HepG2 (cell line): ENCODE measurements around the gene SLC25A19. TPM values are rescaled to one million over a fixed set of nuclear protein-coding genes. Genes with fewer than 3 reads are reported as not detected.
"Not testable (repeated sequence)": the region's sequence is repeated elsewhere in the genome, so short reads cannot be mapped to it uniquely, and the experiment has no call there.

Experiments used
- ATAC-seq: fragments of 200-7000 bp; cut with Tn5 transposase; 3 replicates; pipeline ENCODE4 v1.9.1; 2020; ENCODE audit warnings: mild to moderate bottlenecking, moderate library complexity
- BruUV-seq: library from RNA; stranded (reverse); fragments of 400-500 nt; replicated peaks from 2 replicates; lab custom pipeline; 2021; lab: Mats Ljungman, UMichigan
- CTCF ChIA-PET: fragments of 300-600 bp; formaldehyde crosslinking; extraction: SDS; loops from one replicate; lab custom pipeline; 2021; ENCODE audit warnings: low total read pairs, inconsistent platforms, low intra/inter-chr PET ratio; lab: Yijun Ruan, JAX
- POLR2A ChIA-PET: fragments of 350-600 bp; sonication (Branson Sonifier 250); formaldehyde crosslinking; loops from one replicate; lab custom pipeline; 2020; ENCODE audit warnings: antibody characterized with exemption, inconsistent platforms; lab: Yijun Ruan, JAX
- DNase-seq: peaks from one replicate; pipeline ENCODE4 v3.0.0-alpha.2; 2015; ENCODE audit warnings: low spot score
- FAIRE-seq: peaks from 3 replicates; lab custom pipeline; 2011; peaks lifted over from hg19 to GRCh38; lab: Jason Lieb, UNC
- H2AFZ ChIP-seq: one replicate; pipeline ENCODE4 v1.6.1; 2011; ENCODE audit warnings: low read length, inconsistent platforms
- H3K27ac ChIP-seq: fragments of 300-600 bp; 3 replicates; pipeline ENCODE4 v1.8.0; 2011; ENCODE audit warnings: mixed run types, mild to moderate bottlenecking, mixed read lengths, low read length, inconsistent platforms; ENCODE audit not compliant: insufficient read depth; ENCODE audit errors: extremely low read length
- H3K27me3 ChIP-seq, 2 experiments: fragments of 200-600 bp in 1 of 2; 2 replicates in 1 of 2; 3 replicates in 1 of 2; pipeline versions ENCODE4 v1.6.0 to v1.8.0; 2011; ENCODE audit warnings: low read length in 2 of 2, mild to moderate bottlenecking in 2 of 2, moderate library complexity in 2 of 2, inconsistent platforms in 1 of 2; ENCODE audit not compliant: insufficient read depth in 2 of 2, control insufficient read depth in 1 of 2
- H3K36me3 ChIP-seq, 2 experiments: fragments of 200-600 bp in 1 of 2; replicated peaks in 1 of 2; 2 replicates in 1 of 2; 3 replicates in 1 of 2; pipeline versions ENCODE4 v1.5.1 to v1.8.0; 2011; ENCODE audit warnings: low read length in 2 of 2, inconsistent platforms in 1 of 2; ENCODE audit not compliant: insufficient read depth in 2 of 2, control insufficient read depth in 1 of 2
- H3K4me1 ChIP-seq: 2 replicates; pipeline ENCODE4 v1.5.1; 2012; ENCODE audit warnings: low read length, inconsistent platforms; ENCODE audit not compliant: insufficient read depth
- H3K4me2 ChIP-seq: 2 replicates; pipeline ENCODE4 v1.6.0; 2011; ENCODE audit warnings: low read depth, low read length, inconsistent platforms
- H3K4me3 ChIP-seq, 3 experiments: fragments of 200-600 bp in 1 of 3; sonication (generic), shearing (Covaris generic) in 1 of 3; replicated peaks in 1 of 3; 2 replicates each; pipeline ENCODE4 v1.5.1; 2011 to 2016; ENCODE audit warnings: low read length in 3 of 3, inconsistent platforms in 2 of 3, low read depth in 2 of 3, mild to moderate bottlenecking in 2 of 3, control low read depth in 1 of 3, mixed read lengths in 1 of 3; ENCODE audit not compliant: insufficient read depth in 1 of 3
- H3K79me2 ChIP-seq: one replicate; pipeline ENCODE4 v1.6.1; 2011; ENCODE audit warnings: low read length, inconsistent platforms; ENCODE audit not compliant: insufficient read depth
- H3K9ac ChIP-seq: 2 replicates; pipeline ENCODE4 v1.6.0; 2011; ENCODE audit warnings: mild to moderate bottlenecking, low read depth, low read length, inconsistent platforms; ENCODE audit not compliant: insufficient read depth
- H3K9me3 ChIP-seq: 2 replicates; pipeline ENCODE4 v1.5.1; 2012; ENCODE audit warnings: mild to moderate bottlenecking, low read length
- H4K20me1 ChIP-seq: 2 replicates; pipeline ENCODE4 v1.6.0; 2011; ENCODE audit warnings: inconsistent platforms, mild to moderate bottlenecking, low read length, moderate library complexity; ENCODE audit not compliant: insufficient read depth
- FOXA1 ChIP-seq, 2 experiments: fragments of 450-650 bp in 1 of 2; sonication (generic) in 1 of 2; formaldehyde crosslinking in 1 of 2; IDR thresholded peaks; 2 replicates each; pipeline versions ENCODE4 v1.4.0 to v1.6.1; 2016 to 2020; ENCODE audit warnings: missing genetic modification reagents in 1 of 2
- FOXA3 ChIP-seq: IDR thresholded peaks from 2 replicates; pipeline ENCODE4 v1.6.1; 2016; ENCODE audit warnings: missing genetic modification reagents, missing compliant biosample characterization
- WGBS: methylation state at CpG from one replicate; pipeline ENCODE4 v1.1.6; 2017; ENCODE audit warnings: low lambda C conversion rate; 5-methylcytosine and 5-hydroxymethylcytosine counted together
- in situ Hi-C: cut with HindIII; loops from 2 replicates; pipeline ENCODE4 v1.10.0; 2017; ENCODE audit warnings: low pct_unique_long_range_greater_than_20kb; ENCODE audit not compliant: extremely low pct_ligation_motif_present
- intact Hi-C: fragments of 100-400 bp; cut with micrococcal nuclease; formaldehyde crosslinking; loops from one replicate; pipeline ENCODE4 v1.10.0; 2022; ENCODE audit not compliant: unreplicated experiment
- polyA plus RNA-seq, 8 experiments: library from polyadenylated mRNA; depleted of rRNA in 3 of 8; stranded (reverse) in 7 of 8; unstranded in 1 of 8; fragments of >200 nt; fragmentation: Illumina TruSeq in 4 of 8; extraction: Trizol in 4 of 8; gene quantifications; 2 replicates each; pipeline versions ENCODE4 v1.2.1 to v1.2.3, GENCODE V29; 2011 to 2016; ENCODE audit warnings: low read depth in 4 of 8, missing spikeins in 1 of 8, mixed read lengths in 1 of 8; ENCODE audit not compliant: insufficient read depth in 1 of 8
- total RNA-seq, 5 experiments: library from RNA; depleted of rRNA; stranded (reverse); fragments of >200 nt; fragmentation: Illumina TruSeq; extraction: Trizol; gene quantifications; 2 replicates each; pipeline ENCODE4 v1.2.3, GENCODE V29; 2016; ENCODE audit warnings: low read depth in 1 of 5

SLC25A19 gene
- total and polyA plus RNA-seq, 2 of the 13 experiments (the other 11 are each of a cell fraction or from before 2014, with no cell fraction given): 24.4 to 41.4 TPM

- ATAC-seq; POLR2A ChIA-PET; H2AFZ ChIP-seq; H3K4me3 ChIP-seq; H3K36me3 ChIP-seq; H3K4me2 ChIP-seq; H3K9ac ChIP-seq; CTCF ChIA-PET; in situ Hi-C loops; DNase-seq; FAIRE-seq; H4K20me1 ChIP-seq; intact Hi-C loops; H3K27ac ChIP-seq; H3K9me3 ChIP-seq; BruUV-seq; H3K27me3 ChIP-seq; TF ChIP-seq FOXA1 (IDR thresholded peaks at IDR 0.05): not testable (repeated sequence)
- peaks cover 32% of the 10 kb centered on the region for H3K4me1 ChIP-seq
- H3K79me2 ChIP-seq: peaks cover 53% of the 10 kb centered on the region
- TF ChIP-seq FOXA3 (CRISPR knock-in tag): peak; percentile 17; the same call in 1 of the 2 replicates
- 0 out of 2 replicates have a peak, but pooled peaks have one; percentile 11 for TF ChIP-seq FOXA1 (CRISPR knock-in tag; IDR thresholded peaks at IDR 0.05)
- WGBS: 34% methylated on average over 2 of the region's 2 CpGs
Observed at GRCh38 chr17:75257228-75257627, 32.0 kb downstream of the SLC25A19 start.

GRCh38 chr17:75255954-75256698 is 33.1 kb downstream of the SLC25A19 start:
- ATAC-seq, H2AFZ ChIP-seq, H3K36me3 ChIP-seq, FAIRE-seq, DNase-seq, H3K9me3 ChIP-seq, H4K20me1 ChIP-seq, H3K27ac ChIP-seq, H3K4me3 ChIP-seq, BruUV-seq, H3K4me2 ChIP-seq, H3K9ac ChIP-seq, intact Hi-C loops, CTCF ChIA-PET, POLR2A ChIA-PET, in situ Hi-C loops, H3K27me3 ChIP-seq: not testable (repeated sequence)
- 95% methylated on average over 11 of the region's 11 CpGs for WGBS
- peaks cover 43% of the 10 kb centered on the region for H3K4me1 ChIP-seq
- peaks cover 55% of the 10 kb centered on the region for H3K79me2 ChIP-seq
